Progenitor cell of endocrine pancreas (in vitro differentiated cells): Measurements from ENCODE around the gene SUPV3L1. TPM values are rescaled to one million over a fixed set of nuclear protein-coding genes. Genes with fewer than 3 reads are reported as not detected.

Experiments
- DNase-seq: peaks from one replicate; pipeline ENCODE4 v3.0.0; 2021; ENCODE audit warnings: low spot score; ENCODE audit not compliant: unreplicated experiment
- H3K27ac Mint-ChIP-seq: 2 replicates; pipeline ENCODE4 v1.8.0; 2021; ENCODE audit warnings: mild to moderate bottlenecking, moderate library complexity, mixed read lengths
- H3K27me3 Mint-ChIP-seq: 2 replicates; pipeline ENCODE4 v1.8.0; 2021; ENCODE audit warnings: mixed read lengths
- H3K36me3 Mint-ChIP-seq: 2 replicates; pipeline ENCODE4 v1.8.0; 2022; ENCODE audit warnings: mixed read lengths; ENCODE audit not compliant: insufficient read depth
- H3K4me1 Mint-ChIP-seq: 2 replicates; pipeline ENCODE4 v1.8.0; 2021; ENCODE audit warnings: low read depth, mixed read lengths
- H3K4me3 Mint-ChIP-seq: 2 replicates; pipeline ENCODE4 v1.8.0; 2021; ENCODE audit warnings: low read depth, mild to moderate bottlenecking, moderate library complexity, mixed read lengths
- H3K9me3 Mint-ChIP-seq: 2 replicates; pipeline ENCODE4 v1.8.0; 2021; ENCODE audit warnings: low read depth, mixed read lengths
- CTCF ChIP-seq: fragments of 200-600 bp; sonication (generic); IDR thresholded peaks from one replicate; pipeline ENCODE4 v1.5.0; 2021; ENCODE audit warnings: antibody characterized with exemption, mild to moderate bottlenecking; ENCODE audit not compliant: unreplicated experiment
- total RNA-seq: library from RNA; stranded (reverse); gene quantifications from 2 replicates; pipeline ENCODE4 v1.2.1, GENCODE V29; 2021

SUPV3L1 gene
- total RNA-seq, 1 donor from 2014 or later, result 36.6 TPM

GRCh38 chr10:69145329-69145728, 34.7 kb upstream of the SUPV3L1 start:
- Mint-ChIP-seq H3K36me3 (peaks cover 4% of the 10 kb centered on the region), H3K27ac (no peak overlapping the region), H3K4me1 (no peaks in the 10 kb centered on the region), H3K27me3 (no peaks in the 10 kb centered on the region), H3K9me3 (no peaks in the 10 kb centered on the region), H3K4me3 (no peak overlapping the region)
- no peak for TF ChIP-seq CTCF
- no peak for DNase-seq

DNA sequence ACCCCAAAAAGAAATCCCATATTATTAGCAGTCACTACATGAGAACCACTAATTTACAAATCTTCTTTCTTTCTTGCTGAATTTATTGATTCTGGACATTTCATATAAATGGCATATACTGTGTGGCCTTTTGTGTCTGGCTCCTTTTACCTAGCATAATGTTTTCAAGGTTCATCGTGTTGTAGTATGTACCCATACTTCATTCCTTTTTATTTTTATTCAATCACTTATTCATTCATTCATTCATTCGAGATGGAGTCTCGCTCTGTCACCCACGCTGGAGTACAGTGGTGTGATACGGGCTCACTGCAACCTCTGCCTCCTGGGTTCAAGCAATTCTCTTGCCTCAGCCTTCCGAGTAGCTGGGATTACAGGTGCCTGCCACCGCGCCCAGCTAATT, 34.2 kb upstream of the SUPV3L1 start:
- Mint-ChIP-seq H3K4me1 (no peaks in the 10 kb centered on the region), H3K36me3 (peaks cover 4% of the 10 kb centered on the region), H3K9me3 (no peaks in the 10 kb centered on the region), H3K4me3 (no peak overlapping the region), H3K27ac (no peak overlapping the region), H3K27me3 (no peaks in the 10 kb centered on the region)
- TF ChIP-seq CTCF, result no peak
- no peak for DNase-seq

GRCh38 chr10:69146759-69147158, 33.3 kb upstream of the SUPV3L1 start:
- TF ChIP-seq CTCF, result no peak
- no peaks in the 10 kb centered on the region for H3K27me3 Mint-ChIP-seq
- H3K4me1 Mint-ChIP-seq, result no peaks in the 10 kb centered on the region
- H3K36me3 Mint-ChIP-seq, result peaks cover 4% of the 10 kb centered on the region
- DNase-seq, result no peak
- no peak overlapping the region for H3K27ac Mint-ChIP-seq
- H3K4me3 Mint-ChIP-seq, result no peak overlapping the region
- no peaks in the 10 kb centered on the region for H3K9me3 Mint-ChIP-seq

GRCh38 chr10:69151984-69152383, 28.1 kb upstream of the SUPV3L1 start:
- no peaks in the 10 kb centered on the region for H3K9me3 Mint-ChIP-seq
- no peak overlapping the region for H3K4me3 Mint-ChIP-seq
- DNase-seq, result no peak
- no peaks in the 10 kb centered on the region for H3K4me1 Mint-ChIP-seq
- TF ChIP-seq CTCF, result no peak
- no peak overlapping the region for H3K27ac Mint-ChIP-seq
- peaks cover 2% of the 10 kb centered on the region for H3K36me3 Mint-ChIP-seq
- no peaks in the 10 kb centered on the region for H3K27me3 Mint-ChIP-seq

- TF ChIP-seq CTCF, result no peak
- peaks cover 3% of the 10 kb centered on the region for H3K36me3 Mint-ChIP-seq
- DNase-seq, result no peak
- no peak overlapping the region for H3K4me3 Mint-ChIP-seq
- H3K27ac Mint-ChIP-seq, result no peak overlapping the region
- no peaks in the 10 kb centered on the region for H3K4me1 Mint-ChIP-seq
- H3K9me3 Mint-ChIP-seq, result no peaks in the 10 kb centered on the region
- H3K27me3 Mint-ChIP-seq, result no peaks in the 10 kb centered on the region
Measured at GRCh38 chr10:69153227-69153626, 26.8 kb upstream of the SUPV3L1 start.
